ENCODE measurements around the gene TMC1.

TMC1 gene

GRCh38 chr9:72826996-72827949, 305.9 kb downstream of the TMC1 start:
- no peaks in the 10 kb centered on the region for H3K79me2 ChIP-seq (ENCODE audit: control insufficient read depth, low read length)
- no peaks in the 10 kb centered on the region for H3K9me3 ChIP-seq (ENCODE audit: control insufficient read depth, insufficient read depth, low read length)
- no peak overlapping the region for H3K4me2 ChIP-seq (ENCODE audit: low read length)
- no peak overlapping the region for H3K4me3 ChIP-seq (ENCODE audit: low read length)
- H3K27ac ChIP-seq (ENCODE audit: low read depth, low read length): no peak overlapping the region
- no peaks in the 10 kb centered on the region for H3K36me3 ChIP-seq (ENCODE audit: control insufficient read depth, low read length)
- H3K27me3 ChIP-seq (ENCODE audit: control insufficient read depth, low read length): no peaks in the 10 kb centered on the region
- TF ChIP-seq EZH2phosphoT487 (IDR thresholded peaks at IDR 0.05; ENCODE audit: borderline replicate concordance, low read length) (no peak), CTCF (IDR thresholded peaks at IDR 0.05; ENCODE audit: low read depth, low read length, poor library complexity, severe bottlenecking) (no peak)
- no peaks in the 10 kb centered on the region for H4K20me1 ChIP-seq (ENCODE audit: control insufficient read depth, insufficient read depth, low read depth, low read length)
- H3K9me2 ChIP-seq (replicated peaks; ENCODE audit: control insufficient read depth, low read length): no peaks in the 10 kb centered on the region
- no peaks in the 10 kb centered on the region for H3K4me1 ChIP-seq (ENCODE audit: control insufficient read depth, low read length)
- H3F3A ChIP-seq (ENCODE audit: control insufficient read depth, insufficient read depth): no peaks in the 10 kb centered on the region

DNA sequence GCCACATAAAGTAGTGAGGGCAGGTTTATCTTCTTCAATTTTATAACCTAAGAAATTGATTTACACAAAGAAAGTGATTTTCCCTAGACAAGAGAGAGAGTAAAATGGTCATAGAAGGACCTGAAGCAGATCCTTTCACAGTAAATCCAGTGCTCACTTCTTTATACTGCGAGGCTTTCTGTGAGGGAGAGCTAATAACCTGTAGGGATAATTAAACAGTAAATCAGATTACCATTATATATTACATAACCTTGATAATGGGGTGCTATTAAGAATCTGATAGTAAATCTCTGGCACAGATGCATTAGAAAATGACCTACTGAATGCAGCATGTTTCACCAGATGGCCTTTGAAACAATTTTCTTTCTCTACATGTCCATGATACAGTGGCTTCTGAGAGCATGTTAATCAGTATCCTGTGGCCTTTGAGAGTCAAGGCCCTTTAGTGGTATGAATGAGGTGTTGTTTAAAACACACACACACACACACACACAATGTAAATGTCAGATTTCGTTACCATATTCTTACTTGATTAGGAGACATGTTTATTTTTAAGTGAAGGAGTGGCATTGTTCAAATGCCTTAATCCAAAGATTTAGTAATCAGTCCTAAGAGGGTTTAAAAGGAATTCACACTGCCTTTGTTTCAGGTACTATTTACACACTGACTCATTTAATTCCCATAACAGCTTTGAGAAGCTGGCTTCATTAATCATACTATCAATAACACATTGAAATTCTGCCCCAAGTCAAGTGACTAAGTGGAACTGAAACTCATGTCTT, 306.7 kb downstream of the TMC1 start:
- Histone ChIP-seq H3K4me3 (ENCODE audit: low read length) (no peak overlapping the region), H4K20me1 (ENCODE audit: control insufficient read depth, insufficient read depth, low read depth, low read length) (no peaks in the 10 kb centered on the region), H3K27ac (ENCODE audit: low read depth, low read length) (no peak overlapping the region), H3K36me3 (ENCODE audit: control insufficient read depth, low read length) (no peaks in the 10 kb centered on the region), H3K27me3 (ENCODE audit: control insufficient read depth, low read length) (no peaks in the 10 kb centered on the region), H3F3A (ENCODE audit: control insufficient read depth, insufficient read depth) (no peaks in the 10 kb centered on the region), H3K4me1 (ENCODE audit: control insufficient read depth, low read length) (no peaks in the 10 kb centered on the region), H3K79me2 (ENCODE audit: control insufficient read depth, low read length) (no peaks in the 10 kb centered on the region), H3K9me3 (ENCODE audit: control insufficient read depth, insufficient read depth, low read length) (no peaks in the 10 kb centered on the region), H3K4me2 (ENCODE audit: low read length) (no peak overlapping the region), H3K9me2 (replicated peaks; ENCODE audit: control insufficient read depth, low read length) (no peaks in the 10 kb centered on the region)
- TF ChIP-seq EZH2phosphoT487 (IDR thresholded peaks at IDR 0.05; ENCODE audit: borderline replicate concordance, low read length) (no peak), CTCF (IDR thresholded peaks at IDR 0.05; ENCODE audit: low read depth, low read length, poor library complexity, severe bottlenecking) (no peak)

DNA sequence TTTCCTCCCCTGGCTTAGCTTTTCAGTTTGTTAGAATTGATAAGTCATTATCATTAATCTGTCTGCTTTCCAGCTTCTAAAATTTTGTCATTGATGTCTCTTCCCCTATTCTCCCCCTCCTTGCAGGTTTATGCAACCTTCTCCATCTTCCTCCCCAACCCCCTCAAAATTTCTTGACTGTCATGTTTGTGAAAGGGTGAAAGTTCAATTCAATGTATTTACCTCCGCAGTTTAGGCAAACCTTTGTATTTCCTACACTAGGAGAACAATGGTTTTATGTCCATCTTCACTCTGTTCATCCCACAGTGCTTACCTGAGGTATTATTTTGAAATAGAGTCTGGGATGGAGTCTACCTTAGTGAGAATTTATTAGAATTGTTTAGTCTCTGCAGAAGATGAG, 313.6 kb downstream of the TMC1 start:
- H3K4me1 ChIP-seq (ENCODE audit: control insufficient read depth, low read length): no peaks in the 10 kb centered on the region
- no peaks in the 10 kb centered on the region for H4K20me1 ChIP-seq (ENCODE audit: control insufficient read depth, insufficient read depth, low read depth, low read length)
- H3K4me3 ChIP-seq (ENCODE audit: low read length): no peak overlapping the region
- no peaks in the 10 kb centered on the region for H3K9me3 ChIP-seq (ENCODE audit: control insufficient read depth, insufficient read depth, low read length)
- H3K27ac ChIP-seq (ENCODE audit: low read depth, low read length): no peak overlapping the region
- H3K4me2 ChIP-seq (ENCODE audit: low read length): no peak overlapping the region
- TF ChIP-seq EZH2phosphoT487 (IDR thresholded peaks at IDR 0.05; ENCODE audit: borderline replicate concordance, low read length) (no peak), CTCF (IDR thresholded peaks at IDR 0.05; ENCODE audit: low read depth, low read length, poor library complexity, severe bottlenecking) (no peak)
- H3F3A ChIP-seq (ENCODE audit: control insufficient read depth, insufficient read depth): no peaks in the 10 kb centered on the region
- no peaks in the 10 kb centered on the region for H3K36me3 ChIP-seq (ENCODE audit: control insufficient read depth, low read length)
- no peaks in the 10 kb centered on the region for H3K9me2 ChIP-seq (replicated peaks; ENCODE audit: control insufficient read depth, low read length)
- no peaks in the 10 kb centered on the region for H3K27me3 ChIP-seq (ENCODE audit: control insufficient read depth, low read length)
- H3K79me2 ChIP-seq (ENCODE audit: control insufficient read depth, low read length): no peaks in the 10 kb centered on the region
